Calu3 (cell line): ENCODE results near the gene CCAR1. TPM values are rescaled to one million over a fixed set of nuclear protein-coding genes. Genes with fewer than 3 reads are reported as not detected.
"Not testable (repeated sequence)": the region's sequence is repeated elsewhere in the genome, so short reads cannot be mapped to it uniquely, and the experiment has no call there.

Experiments
- BruUV-seq: library from RNA; stranded (reverse); fragments of 400-500 nt; replicated peaks from 2 replicates; lab custom pipeline; 2021; lab: Mats Ljungman, UMichigan
- CTCF ChIA-PET: fragments of 300-600 bp; sonication (Branson Sonifier 250); formaldehyde crosslinking; loops from one replicate; lab custom pipeline; 2022; ENCODE audit warnings: antibody characterized with exemption; lab: Charles Lee
- DNase-seq: peaks from one replicate; pipeline ENCODE4 v3.0.0; 2022
- H3K27ac Mint-ChIP-seq: one replicate; pipeline ENCODE4 v1.8.0; 2022; ENCODE audit warnings: mixed read lengths; ENCODE audit not compliant: unreplicated experiment
- H3K27me3 Mint-ChIP-seq: one replicate; pipeline ENCODE4 v1.8.0; 2022; ENCODE audit warnings: mixed read lengths; ENCODE audit not compliant: unreplicated experiment
- H3K36me3 Mint-ChIP-seq: one replicate; pipeline ENCODE4 v1.8.0; 2022; ENCODE audit warnings: mild to moderate bottlenecking, moderate library complexity, mixed read lengths; ENCODE audit not compliant: insufficient read depth, unreplicated experiment
- H3K4me1 Mint-ChIP-seq: one replicate; pipeline ENCODE4 v1.8.0; 2022; ENCODE audit warnings: mild to moderate bottlenecking, low read depth, mixed read lengths; ENCODE audit not compliant: unreplicated experiment
- H3K4me3 Mint-ChIP-seq: one replicate; pipeline ENCODE4 v1.8.0; 2022; ENCODE audit warnings: mild to moderate bottlenecking, low read depth, moderate library complexity, mixed read lengths; ENCODE audit not compliant: unreplicated experiment
- H3K9me3 Mint-ChIP-seq: one replicate; pipeline ENCODE4 v1.8.0; 2022; ENCODE audit warnings: low read depth, mixed read lengths; ENCODE audit not compliant: unreplicated experiment
- CTCF ChIP-seq: fragments of 200-600 bp; IDR thresholded peaks from one replicate; pipeline ENCODE4 v1.8.0; 2022; ENCODE audit warnings: antibody characterized with exemption; ENCODE audit not compliant: unreplicated experiment
- intact Hi-C: fragments of 100-400 bp; cut with micrococcal nuclease; formaldehyde crosslinking; loops from one replicate; pipeline ENCODE4 v1.10.0; 2022; ENCODE audit not compliant: unreplicated experiment
- total RNA-seq: library from RNA; stranded (reverse); gene quantifications from 2 replicates; pipeline ENCODE4 v1.2.3, GENCODE V29; 2022

Gene CCAR1
- total RNA-seq, 1 experiment from 2014 or later = 105 TPM

- Mint-ChIP-seq H3K4me3 (no peak overlapping the region), H3K4me1 (no peaks in the 10 kb centered on the region), H3K36me3 (no peaks in the 10 kb centered on the region), H3K9me3 (no peaks in the 10 kb centered on the region), H3K27me3 (no peaks in the 10 kb centered on the region), H3K27ac (no peak overlapping the region)
- no TSS peak for BruUV-seq
- DNase-seq = no peak
- intact Hi-C loops = no loop called here
- CTCF ChIA-PET = no interaction called here
- TF ChIP-seq CTCF = no peak
Measured at GRCh38 chr10:68700197-68700596, 20.8 kb upstream of the CCAR1 start.

GRCh38 chr10:68705548-68705947, 15.5 kb upstream of the CCAR1 start:
- no TSS peak for BruUV-seq
- no peak for DNase-seq
- TF ChIP-seq CTCF = no peak
- intact Hi-C loops = no loop called here
- Mint-ChIP-seq H3K4me3 (no peak overlapping the region), H3K9me3 (no peaks in the 10 kb centered on the region), H3K27ac (no peak overlapping the region), H3K27me3 (no peaks in the 10 kb centered on the region), H3K4me1 (no peaks in the 10 kb centered on the region), H3K36me3 (no peaks in the 10 kb centered on the region)
- CTCF ChIA-PET = no interaction called here

GRCh38 chr10:68708987-68709386, 12.1 kb upstream of the CCAR1 start:
- intact Hi-C loops, BruUV-seq, H3K4me1 Mint-ChIP-seq: not testable (repeated sequence)

GRCh38 chr10:68713065-68713464, 8.0 kb upstream of the CCAR1 start:
- CTCF ChIA-PET, intact Hi-C loops, H3K9me3 Mint-ChIP-seq, BruUV-seq, H3K27me3 Mint-ChIP-seq, H3K36me3 Mint-ChIP-seq, H3K4me1 Mint-ChIP-seq, H3K4me3 Mint-ChIP-seq, DNase-seq, H3K27ac Mint-ChIP-seq: not testable (repeated sequence)

More at GRCh38 chr10:68708987-68709386, 12.1 kb upstream of the CCAR1 start:
- H3K27ac Mint-ChIP-seq, H3K9me3 Mint-ChIP-seq, H3K27me3 Mint-ChIP-seq, H3K36me3 Mint-ChIP-seq, CTCF ChIA-PET, DNase-seq, H3K4me3 Mint-ChIP-seq: not testable (repeated sequence)

GRCh38 chr10:68717435-68717834, 3.6 kb upstream of the CCAR1 start:
- CTCF ChIA-PET = no interaction called here
- no TSS peak for BruUV-seq
- H3K27ac Mint-ChIP-seq = no peak overlapping the region
- intact Hi-C loops = no loop called here
- no peaks in the 10 kb centered on the region for H3K27me3 Mint-ChIP-seq
- no peak overlapping the region for H3K4me3 Mint-ChIP-seq
- no peaks in the 10 kb centered on the region for H3K9me3 Mint-ChIP-seq
- peaks cover 8% of the 10 kb centered on the region for H3K4me1 Mint-ChIP-seq
- TF ChIP-seq CTCF = no peak
- no peak for DNase-seq
- H3K36me3 Mint-ChIP-seq = peaks cover 22% of the 10 kb centered on the region
